ENCODE data around the gene VANGL2. TPM values are rescaled to one million over a fixed set of nuclear protein-coding genes. Genes with fewer than 3 reads are reported as not detected.

Gene VANGL2
- total RNA-seq, 1 donor from 2014 or later: 1.9 TPM

GRCh38 chr1:160427625-160428024 is 27.3 kb downstream of the VANGL2 start:
- no peak for DNase-seq (ENCODE audit: low spot score)

- DNase-seq (ENCODE audit: low spot score): no peak
Observed at GRCh38 chr1:160428053-160428452, 27.7 kb downstream of the VANGL2 start.

GRCh38 chr1:160428655-160429054 is 28.3 kb downstream of the VANGL2 start:
- peak; percentile 60 for DNase-seq (ENCODE audit: low spot score)

- no peak for DNase-seq (ENCODE audit: low spot score)
Observed at GRCh38 chr1:160429125-160429561, 28.8 kb downstream of the VANGL2 start.

GRCh38 chr1:160429702-160430535 is 29.6 kb downstream of the VANGL2 start:
- no peak for DNase-seq (ENCODE audit: low spot score)

GRCh38 chr1:160431006-160431405 is 30.6 kb downstream of the VANGL2 start:
- no peak for DNase-seq (ENCODE audit: low spot score)

- no peak for DNase-seq (ENCODE audit: low spot score)
Observed at GRCh38 chr1:160431571-160431970, 31.2 kb downstream of the VANGL2 start.

GRCh38 chr1:160432371-160432786 is 32.0 kb downstream of the VANGL2 start:
- no peak for DNase-seq (ENCODE audit: low spot score)

GRCh38 chr1:160436966-160437365 is 36.6 kb downstream of the VANGL2 start:
- DNase-seq (ENCODE audit: low spot score): no peak

- DNase-seq (ENCODE audit: low spot score): no peak
Observed at GRCh38 chr1:160437432-160438316, 37.3 kb downstream of the VANGL2 start.

GRCh38 chr1:160438317-160438918 is 38.1 kb downstream of the VANGL2 start:
- DNase-seq (ENCODE audit: low spot score): no peak

GRCh38 chr1:160438935-160439334 is 38.6 kb downstream of the VANGL2 start:
- no peak for DNase-seq (ENCODE audit: low spot score)

- DNase-seq (ENCODE audit: low spot score): no peak
Observed at GRCh38 chr1:160439718-160440117, 39.4 kb downstream of the VANGL2 start.

- no peak for DNase-seq (ENCODE audit: low spot score)
Observed at GRCh38 chr1:160446945-160447600, 46.7 kb downstream of the VANGL2 start.

GRCh38 chr1:160449494-160449893 is 49.1 kb downstream of the VANGL2 start:
- no peak for DNase-seq (ENCODE audit: low spot score)

GRCh38 chr1:160451119-160451858 is 50.9 kb downstream of the VANGL2 start:
- no peak for DNase-seq (ENCODE audit: low spot score)

GRCh38 chr1:160451859-160452232 is 51.5 kb downstream of the VANGL2 start:
- DNase-seq (ENCODE audit: low spot score): no peak

- DNase-seq (ENCODE audit: low spot score): no peak
Observed at GRCh38 chr1:160453443-160453842, 53.1 kb downstream of the VANGL2 start.

- DNase-seq (ENCODE audit: low spot score): no peak
Observed at GRCh38 chr1:160454371-160455152, 54.2 kb downstream of the VANGL2 start.

GRCh38 chr1:160455153-160455517 is 54.8 kb downstream of the VANGL2 start:
- no peak for DNase-seq (ENCODE audit: low spot score)

Measured in umbilical cord (tissue), 2 donors.